Activated CD8-positive, alpha-beta memory T cell treated with anti-CD3 and anti-CD28 coated beads, Interleukin-2, amount 10 ng/mL, durations not matched to agents 7 days and 5 days (primary cell): Measurements from ENCODE around the gene LSG1. TPM values are rescaled to one million over a fixed set of nuclear protein-coding genes. Genes with fewer than 3 reads are reported as not detected.
"Not testable (repeated sequence)": the region's sequence is repeated elsewhere in the genome, so short reads cannot be mapped to it uniquely, and the experiment has no call there.

Source experiments
- ATAC-seq: fragments of 150-1000 bp; cut with Tn5 transposase; one replicate; pipeline ENCODE4 v1.10.0; 2021; ENCODE audit warnings: moderate library complexity
- CTCF ChIA-PET: fragments of 350-600 bp; sonication (Branson Sonifier 250); formaldehyde crosslinking; loops from one replicate; lab custom pipeline; 2021; ENCODE audit warnings: antibody characterized with exemption; lab: Charles Lee
- DNase-seq: peaks from one replicate; pipeline ENCODE4 v3.0.0-alpha.2; 2020
- H3K27ac Mint-ChIP-seq: one replicate; pipeline ENCODE4 v1.8.0; 2021; ENCODE audit warnings: mild to moderate bottlenecking, mixed read lengths
- H3K27me3 Mint-ChIP-seq: one replicate; pipeline ENCODE4 v1.8.0; 2021; ENCODE audit warnings: mixed read lengths
- H3K36me3 Mint-ChIP-seq: one replicate; pipeline ENCODE4 v1.8.0; 2021; ENCODE audit warnings: mild to moderate bottlenecking, mixed read lengths
- H3K4me1 Mint-ChIP-seq: one replicate; pipeline ENCODE4 v1.8.0; 2021; ENCODE audit warnings: mixed read lengths
- H3K4me3 Mint-ChIP-seq: one replicate; pipeline ENCODE4 v1.8.0; 2021; ENCODE audit warnings: mild to moderate bottlenecking, moderate library complexity, mixed read lengths
- H3K9me3 Mint-ChIP-seq: one replicate; pipeline ENCODE4 v1.8.0; 2022; ENCODE audit warnings: low read depth, mixed read lengths
- total RNA-seq, 2 experiments: library from RNA; stranded (reverse); gene quantifications; one replicate each; pipeline ENCODE4 v1.2.3, GENCODE V29; 2021

The LSG1 gene
- total RNA-seq, 2 experiments from 2014 or later, result 42.8 to 58.7 TPM

DNA sequence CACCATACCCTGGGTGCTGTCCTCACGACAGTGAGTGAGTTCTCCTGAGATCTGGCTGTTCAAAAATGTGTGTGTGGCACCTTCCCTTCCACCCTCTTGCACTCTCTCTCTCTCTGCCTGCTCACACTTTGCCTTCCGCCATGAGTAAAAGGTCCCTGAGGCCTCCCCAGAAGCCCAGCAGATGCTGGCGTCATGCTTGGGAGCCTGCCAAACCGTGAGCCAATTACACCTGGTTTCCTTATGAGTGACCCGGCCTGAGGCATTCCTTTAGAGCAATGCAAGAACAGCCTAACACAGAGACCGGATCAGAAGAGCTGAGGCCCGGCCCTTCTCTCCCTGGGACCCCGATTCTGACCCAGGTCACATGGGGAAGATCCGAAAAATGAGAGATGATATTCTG, 54.2 kb downstream of the LSG1 start:
- no peaks in the 10 kb centered on the region for H3K9me3 Mint-ChIP-seq
- H3K36me3 Mint-ChIP-seq, result peaks cover 5% of the 10 kb centered on the region
- no peak overlapping the region for H3K27ac Mint-ChIP-seq
- no peak for DNase-seq
- CTCF ChIA-PET, result interaction anchor here (0.6 kb wide), 1 partner anchor 57 kb away, joined by 3 read pairs; no protein-coding TSS in a partner anchor
- H3K27me3 Mint-ChIP-seq, result no peaks in the 10 kb centered on the region
- no peak overlapping the region for H3K4me3 Mint-ChIP-seq
- ATAC-seq, result no peak
- H3K4me1 Mint-ChIP-seq, result no peaks in the 10 kb centered on the region

- no peaks in the 10 kb centered on the region for H3K9me3 Mint-ChIP-seq
- H3K36me3 Mint-ChIP-seq, result peaks cover 5% of the 10 kb centered on the region
- CTCF ChIA-PET, result interaction anchor here (0.6 kb wide), 1 partner anchor 58 kb away, joined by 3 read pairs; no protein-coding TSS in a partner anchor
- DNase-seq, result no peak
- H3K4me3 Mint-ChIP-seq, result no peak overlapping the region
- H3K27ac Mint-ChIP-seq, result no peak overlapping the region
- ATAC-seq, result no peak
- H3K4me1 Mint-ChIP-seq, result peaks cover 2% of the 10 kb centered on the region
- no peaks in the 10 kb centered on the region for H3K27me3 Mint-ChIP-seq
These were observed 54.8 kb downstream of the LSG1 start for GRCh38 chr3:194617143-194617671.

- Mint-ChIP-seq H3K36me3 (peaks cover 5% of the 10 kb centered on the region), H3K9me3 (no peaks in the 10 kb centered on the region), H3K4me3 (no peak overlapping the region), H3K4me1 (peaks cover 3% of the 10 kb centered on the region), H3K27ac (no peak overlapping the region), H3K27me3 (no peaks in the 10 kb centered on the region)
- ATAC-seq (no peak), DNase-seq (no peak)
- CTCF ChIA-PET, result interaction anchor here (1.1 kb wide), 1 partner anchor 56 kb away, joined by 3 read pairs; the partner anchor contains the start of gene LSG1
These were observed 56.8 kb downstream of the LSG1 start for GRCh38 chr3:194615226-194615625.

- ATAC-seq, result no peak
- CTCF ChIA-PET, result no interaction called here
- Mint-ChIP-seq H3K27ac (no peak overlapping the region), H3K36me3 (peaks cover 5% of the 10 kb centered on the region), H3K4me1 (peaks cover 3% of the 10 kb centered on the region), H3K9me3 (no peaks in the 10 kb centered on the region), H3K4me3 (no peak overlapping the region), H3K27me3 (no peaks in the 10 kb centered on the region)
- DNase-seq, result no peak
These were observed 59.8 kb downstream of the LSG1 start for GRCh38 chr3:194612221-194612620.

GRCh38 chr3:194610689-194611088, 61.3 kb downstream of the LSG1 start:
- Mint-ChIP-seq H3K27ac (no peak overlapping the region), H3K27me3 (no peaks in the 10 kb centered on the region), H3K4me1 (peaks cover 3% of the 10 kb centered on the region), H3K36me3 (peaks cover 5% of the 10 kb centered on the region), H3K4me3 (no peak overlapping the region), H3K9me3 (no peaks in the 10 kb centered on the region)
- CTCF ChIA-PET, result interaction anchor here (1.0 kb wide), 1 partner anchor 11 kb away, joined by 3 read pairs; no protein-coding TSS in a partner anchor
- DNase-seq (no peak), ATAC-seq (no peak)

GRCh38 chr3:194609601-194610000, 62.4 kb downstream of the LSG1 start:
- CTCF ChIA-PET, result interaction anchor here (1.0 kb wide), 1 partner anchor 12 kb away, joined by 3 read pairs; no protein-coding TSS in a partner anchor
- H3K4me1 Mint-ChIP-seq, result peaks cover 3% of the 10 kb centered on the region
- ATAC-seq (no peak), DNase-seq (no peak)
- peaks cover 3% of the 10 kb centered on the region for H3K36me3 Mint-ChIP-seq
- no peak overlapping the region for H3K4me3 Mint-ChIP-seq
- no peaks in the 10 kb centered on the region for H3K27me3 Mint-ChIP-seq
- no peaks in the 10 kb centered on the region for H3K9me3 Mint-ChIP-seq
- H3K27ac Mint-ChIP-seq, result no peak overlapping the region

GRCh38 chr3:194608981-194609380, 63.0 kb downstream of the LSG1 start:
- Mint-ChIP-seq H3K36me3 (no peaks in the 10 kb centered on the region), H3K9me3 (no peaks in the 10 kb centered on the region), H3K27me3 (no peaks in the 10 kb centered on the region), H3K27ac (no peak overlapping the region), H3K4me1 (peaks cover 3% of the 10 kb centered on the region), H3K4me3 (no peak overlapping the region)
- CTCF ChIA-PET, result no interaction called here
- no peak for DNase-seq
- no peak for ATAC-seq

GRCh38 chr3:194607592-194608389, 64.2 kb downstream of the LSG1 start:
- Mint-ChIP-seq H3K27ac (no peak overlapping the region), H3K27me3 (no peaks in the 10 kb centered on the region), H3K36me3 (no peaks in the 10 kb centered on the region), H3K9me3 (no peaks in the 10 kb centered on the region), H3K4me3 (no peak overlapping the region), H3K4me1 (peaks cover 3% of the 10 kb centered on the region)
- CTCF ChIA-PET, result no interaction called here
- no peak for DNase-seq
- ATAC-seq, result no peak

GRCh38 chr3:194606941-194607340, 65.0 kb downstream of the LSG1 start:
- DNase-seq (no peak), ATAC-seq (no peak)
- Mint-ChIP-seq H3K4me3 (no peak overlapping the region), H3K9me3 (no peaks in the 10 kb centered on the region), H3K4me1 (no peaks in the 10 kb centered on the region), H3K27me3 (no peaks in the 10 kb centered on the region), H3K36me3 (no peaks in the 10 kb centered on the region), H3K27ac (no peak overlapping the region)
- CTCF ChIA-PET, result no interaction called here

GRCh38 chr3:194606163-194606562, 65.8 kb downstream of the LSG1 start:
- no peak for DNase-seq
- CTCF ChIA-PET, result no interaction called here
- H3K27ac Mint-ChIP-seq, result no peak overlapping the region

DNA sequence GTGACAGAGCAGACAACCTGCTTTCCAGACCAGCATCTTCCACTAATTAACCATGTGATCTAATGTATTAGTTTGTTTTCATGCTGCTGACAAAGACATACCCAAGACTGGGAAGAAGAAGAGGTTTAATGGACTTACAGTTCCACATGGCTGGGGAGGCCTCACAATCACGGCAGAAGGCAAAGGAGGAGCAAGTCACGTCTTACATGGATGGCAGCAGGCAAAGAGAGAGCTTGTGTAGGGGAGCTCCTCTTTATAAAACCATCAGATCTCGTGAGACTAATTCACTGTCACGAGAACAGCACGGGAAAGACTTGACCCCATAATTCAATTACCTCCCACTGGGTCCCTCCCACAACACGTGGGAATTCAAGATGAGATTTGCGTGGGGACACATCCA, 66.7 kb downstream of the LSG1 start:
- H3K27me3 Mint-ChIP-seq, H3K27ac Mint-ChIP-seq, ATAC-seq, H3K36me3 Mint-ChIP-seq, H3K4me1 Mint-ChIP-seq, DNase-seq, CTCF ChIA-PET, H3K4me3 Mint-ChIP-seq, H3K9me3 Mint-ChIP-seq: not testable (repeated sequence)

More at GRCh38 chr3:194606163-194606562, 65.8 kb downstream of the LSG1 start:
- H3K27me3 Mint-ChIP-seq, result no peaks in the 10 kb centered on the region
- H3K4me1 Mint-ChIP-seq, result no peaks in the 10 kb centered on the region
- no peak for ATAC-seq
- H3K36me3 Mint-ChIP-seq, result no peaks in the 10 kb centered on the region
- no peaks in the 10 kb centered on the region for H3K9me3 Mint-ChIP-seq
- H3K4me3 Mint-ChIP-seq, result no peak overlapping the region

DNA sequence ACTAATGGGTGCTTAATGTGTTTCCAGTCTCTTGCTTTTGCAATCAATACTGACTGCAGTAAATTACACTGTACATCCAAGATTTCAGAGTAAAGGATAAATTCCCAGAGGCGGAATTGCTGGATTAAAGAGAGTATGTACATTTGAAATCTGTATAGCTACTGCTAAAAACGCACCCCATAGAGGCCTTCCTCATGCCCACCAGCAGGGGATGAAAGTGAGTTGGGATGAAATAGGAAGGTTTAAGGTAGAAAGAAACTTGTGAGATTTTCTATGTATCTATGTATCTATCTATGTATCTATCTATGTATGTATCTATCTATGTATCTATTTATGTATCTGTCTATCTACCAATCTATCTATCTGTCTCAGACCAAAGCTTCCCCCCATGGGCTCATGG, 67.2 kb downstream of the LSG1 start:
- CTCF ChIA-PET, result interaction anchor here (0.8 to 1.5 kb wide), 2 partner anchors 11 to 139 kb away, joined by 3 to 4 read pairs; no protein-coding TSS in a partner anchor
- ATAC-seq (no peak), DNase-seq (no peak)
- Mint-ChIP-seq H3K9me3 (no peaks in the 10 kb centered on the region), H3K27ac (no peak overlapping the region), H3K27me3 (no peaks in the 10 kb centered on the region), H3K36me3 (no peaks in the 10 kb centered on the region), H3K4me3 (no peak overlapping the region), H3K4me1 (no peaks in the 10 kb centered on the region)

- H3K36me3 Mint-ChIP-seq, result no peaks in the 10 kb centered on the region
- H3K9me3 Mint-ChIP-seq, result no peaks in the 10 kb centered on the region
- H3K4me1 Mint-ChIP-seq, result no peaks in the 10 kb centered on the region
- no peak overlapping the region for H3K4me3 Mint-ChIP-seq
- H3K27me3 Mint-ChIP-seq, result no peaks in the 10 kb centered on the region
- DNase-seq (no peak), ATAC-seq (no peak)
- CTCF ChIA-PET, result interaction anchor here (0.8 to 1.5 kb wide), 2 partner anchors 11 to 138 kb away, joined by 3 to 4 read pairs; no protein-coding TSS in a partner anchor
- no peak overlapping the region for H3K27ac Mint-ChIP-seq
These were observed 67.9 kb downstream of the LSG1 start for GRCh38 chr3:194604126-194604525.
